Fibroblast of upper back skin (primary cell): ENCODE measurements around the gene ZNF536.

ENCODE experiments used
- DNase-seq: peaks from one replicate; pipeline ENCODE4 v3.0.0-alpha.2; 2013

ZNF536 gene

DNA sequence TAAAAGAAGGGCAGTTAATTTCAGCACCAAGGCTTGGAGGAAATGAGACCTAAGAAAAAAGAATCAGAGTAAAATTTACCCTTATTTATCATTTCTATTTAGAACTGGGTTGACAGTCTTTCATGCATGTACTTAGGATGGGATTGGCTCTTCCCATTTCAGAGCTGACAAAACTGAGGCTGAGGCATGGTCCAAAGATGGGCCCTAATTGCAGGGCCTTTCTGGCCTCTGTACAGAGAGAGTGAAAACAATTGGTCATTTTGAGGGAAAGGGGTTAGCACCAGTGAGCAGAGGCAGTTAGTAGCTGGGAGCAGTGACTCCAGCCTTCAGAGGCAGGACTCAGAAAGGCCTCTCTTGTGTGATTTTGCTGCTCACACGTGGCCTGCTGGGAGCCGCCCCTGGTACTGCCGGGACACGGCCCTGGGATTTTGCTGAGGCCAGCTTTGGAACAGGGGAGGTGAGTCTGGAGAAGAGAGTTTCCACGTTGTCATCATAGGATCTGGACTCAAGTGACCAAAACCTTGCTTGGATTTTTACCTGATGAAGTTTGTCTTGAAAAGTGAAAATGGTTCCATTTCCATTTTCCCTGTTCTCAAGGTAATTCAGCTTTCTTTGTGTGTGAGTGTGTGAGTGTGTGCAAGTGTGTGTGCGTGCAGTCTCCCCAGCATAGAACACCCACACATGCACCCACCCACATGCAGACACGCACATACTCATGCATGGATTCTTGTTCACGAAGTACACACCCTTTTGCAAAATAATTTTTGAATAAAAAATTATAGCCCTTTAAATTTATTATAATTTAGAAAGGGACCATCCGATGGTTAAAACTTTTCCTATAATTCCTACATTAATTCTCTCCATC is at the start of gene ZNF536:
TSS of gene ZNF536 (plus strand) at position 425 of the 865 bp plus-strand sequence. CDS start 71,179 bp downstream, outside the sequence.
- DNase-seq, result no peak

- no peak for DNase-seq
Measured at GRCh38 chr19:30322641-30323320, 49.4 kb upstream of the ZNF536 start.

- DNase-seq, result no peak
Measured at GRCh38 chr19:30323904-30324303, 48.3 kb upstream of the ZNF536 start.

- DNase-seq, result no peak
Measured at GRCh38 chr19:30324982-30325381, 47.2 kb upstream of the ZNF536 start.

- DNase-seq, result no peak
Measured at GRCh38 chr19:30325676-30326392, 46.4 kb upstream of the ZNF536 start.

- DNase-seq, result no peak
Measured at GRCh38 chr19:30326393-30326710, 45.8 kb upstream of the ZNF536 start.

DNA sequence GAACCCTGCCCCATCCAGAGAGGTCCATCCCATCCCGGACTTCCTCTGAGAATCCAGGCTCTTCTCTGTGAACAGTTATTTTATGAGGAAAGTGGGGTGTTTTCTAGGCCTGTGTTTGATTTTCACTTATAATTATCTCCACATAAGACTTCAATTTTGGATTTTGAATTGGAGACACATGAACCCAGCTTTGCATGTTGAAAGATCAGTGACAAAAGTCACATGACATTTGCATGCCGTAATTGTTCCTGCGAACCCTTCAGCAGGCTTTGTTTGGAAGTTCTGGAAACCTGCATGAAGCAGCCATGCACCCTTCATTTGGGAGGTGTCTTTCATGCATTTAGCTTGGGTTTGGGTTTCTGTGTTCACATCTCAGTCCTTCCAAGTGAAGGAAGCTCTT is 44.9 kb upstream of the ZNF536 start:
- DNase-seq, result no peak

- DNase-seq, result no peak
Measured at GRCh38 chr19:30328096-30328495, 44.1 kb upstream of the ZNF536 start.

DNA sequence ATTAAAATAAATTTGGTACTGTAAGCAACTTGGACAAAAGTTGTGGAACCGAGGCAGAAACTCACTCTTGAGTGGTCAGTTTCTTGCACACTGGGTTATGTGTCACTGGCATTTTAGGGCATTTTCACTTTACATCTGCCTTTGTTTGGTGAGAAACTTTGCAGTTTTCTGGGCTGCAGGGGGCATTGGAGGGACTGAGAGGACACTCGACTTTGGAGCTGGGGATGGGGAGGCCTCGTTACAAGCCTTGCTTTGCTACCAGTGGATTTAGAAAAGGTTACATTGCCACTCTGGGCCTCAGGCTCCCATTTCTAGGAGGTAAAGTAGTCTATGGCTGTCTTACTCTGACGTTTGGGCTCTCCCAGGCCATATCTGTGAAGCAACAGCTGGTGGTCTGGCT is 41.9 kb upstream of the ZNF536 start:
- no peak for DNase-seq

GRCh38 chr19:30332445-30333234 is 39.5 kb upstream of the ZNF536 start:
- DNase-seq, result no peak

- DNase-seq, result no peak
Measured at GRCh38 chr19:30333291-30334065, 38.7 kb upstream of the ZNF536 start.

DNA sequence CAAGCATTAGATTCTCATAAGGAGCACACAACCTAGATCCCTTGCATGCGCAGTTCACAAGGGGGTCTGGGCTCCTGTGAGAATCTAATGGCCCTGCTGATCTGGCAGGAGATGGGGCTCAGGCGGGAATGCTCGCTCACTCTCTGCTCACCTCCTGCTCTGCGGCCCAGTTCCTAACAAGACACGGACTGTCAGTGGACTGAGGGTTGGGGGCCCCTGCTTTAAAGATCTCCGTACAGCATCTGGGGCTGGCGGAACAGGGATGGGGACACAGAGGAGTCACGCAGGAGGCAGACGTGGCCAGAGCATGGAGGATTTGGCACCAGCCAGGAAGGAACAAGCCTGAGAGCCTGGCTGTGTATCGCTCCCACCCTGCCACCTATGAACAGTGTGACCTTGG is 37.3 kb upstream of the ZNF536 start:
- no peak for DNase-seq

DNA sequence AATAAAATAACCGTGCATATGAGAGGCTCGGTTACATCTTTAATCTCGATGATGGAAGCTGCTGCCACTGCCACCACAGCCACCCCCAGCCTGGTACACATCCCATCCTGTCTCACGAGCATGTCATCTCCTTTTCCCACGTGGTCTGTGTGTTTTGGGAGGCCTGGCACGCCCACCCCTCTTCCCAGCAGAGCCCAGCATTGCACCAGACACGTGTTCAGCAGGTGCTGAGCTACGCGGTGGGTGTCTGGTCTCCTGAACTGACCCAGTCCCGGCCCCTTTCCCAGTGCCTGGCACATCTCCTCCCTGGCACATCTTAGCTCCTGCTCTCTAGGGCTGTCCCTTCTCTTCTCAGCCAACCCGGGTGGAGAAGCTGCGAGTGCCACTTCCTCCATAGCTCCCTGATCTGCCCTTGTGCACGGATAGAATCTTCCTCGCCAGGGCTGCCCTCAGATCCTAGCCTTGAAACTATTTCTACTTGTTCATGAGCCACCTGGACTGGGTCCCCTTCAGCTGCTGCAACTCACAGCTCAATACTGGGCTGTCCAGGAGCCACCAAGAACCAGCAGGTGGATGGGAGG is 36.8 kb upstream of the ZNF536 start:
- no peak for DNase-seq

GRCh38 chr19:30336290-30336689 is 35.9 kb upstream of the ZNF536 start:
- no peak for DNase-seq

DNA sequence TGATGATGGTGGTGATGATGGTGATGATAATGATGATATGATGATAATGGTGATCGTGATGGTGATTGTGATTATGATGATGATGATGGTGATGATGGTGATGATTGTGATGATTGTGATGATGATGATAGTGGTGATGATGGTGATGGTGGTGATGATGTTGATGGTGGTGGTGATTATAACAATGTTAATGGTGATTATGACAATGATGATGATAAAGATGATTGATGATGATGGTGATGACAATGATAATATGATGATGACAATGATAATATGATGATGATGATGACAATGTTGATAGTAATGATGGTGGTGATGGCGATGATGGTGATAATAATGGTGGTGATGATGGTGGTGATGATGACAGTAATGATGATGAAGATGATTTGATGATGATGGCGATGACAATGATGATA is 34.1 kb upstream of the ZNF536 start:
- DNase-seq, result no peak

- DNase-seq, result no peak
Measured at GRCh38 chr19:30338878-30339623, 33.1 kb upstream of the ZNF536 start.

GRCh38 chr19:30339624-30340525 is 32.3 kb upstream of the ZNF536 start:
- no peak for DNase-seq

GRCh38 chr19:30340771-30341561 is 31.2 kb upstream of the ZNF536 start:
- DNase-seq, result peak; percentile 22

DNA sequence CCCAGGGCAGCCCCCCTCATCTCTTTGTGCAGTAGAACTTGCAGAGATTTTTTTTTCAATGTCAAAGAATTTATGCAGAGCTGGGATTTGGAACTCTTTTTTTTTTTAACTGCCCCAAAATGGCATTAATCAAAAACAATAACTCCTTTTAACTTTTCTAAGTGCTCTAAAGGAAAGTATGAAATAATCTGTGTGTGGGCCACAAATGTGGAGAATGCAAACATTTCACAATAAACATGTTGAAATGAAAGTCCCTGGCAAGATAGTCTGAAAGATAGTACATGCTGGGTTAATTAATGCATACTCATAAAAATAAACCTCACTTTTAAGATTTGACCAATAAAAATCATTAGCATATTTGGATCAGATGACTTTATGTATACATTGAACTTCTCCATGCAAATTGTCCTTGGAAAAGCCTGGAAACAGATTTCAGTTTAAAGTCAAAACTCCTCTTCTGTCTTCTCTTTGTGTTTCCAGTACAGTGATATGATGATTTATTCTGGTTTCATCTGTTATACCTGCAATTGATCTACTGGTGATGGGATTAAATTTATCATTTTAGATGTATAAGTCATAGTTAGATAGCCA is 30.5 kb upstream of the ZNF536 start:
- DNase-seq, result peak; percentile 34
